PC-9 (cell line): ENCODE data around the gene UAP1L1. TPM values are rescaled to one million over a fixed set of nuclear protein-coding genes. Genes with fewer than 3 reads are reported as not detected.

Experiments
- BruUV-seq: library from RNA; stranded (reverse); fragments of 400-500 nt; replicated peaks from 2 replicates; lab custom pipeline; 2021; lab: Mats Ljungman, UMichigan
- CTCF ChIA-PET: fragments of 300-600 bp; sonication (Branson Sonifier 250); formaldehyde crosslinking; loops from one replicate; lab custom pipeline; 2022; ENCODE audit warnings: antibody characterized with exemption; lab: Charles Lee
- POLR2A ChIA-PET: fragments of 300-600 bp; sonication (Branson Sonifier 250); formaldehyde crosslinking; loops from one replicate; lab custom pipeline; 2022; ENCODE audit warnings: antibody characterized with exemption; ENCODE audit not compliant: unreplicated experiment; lab: Charles Lee
- DNase-seq, 2 experiments: peaks; one replicate each; pipeline versions ENCODE4 v3.0.0 to v3.0.0-alpha.2; 2015 to 2022; ENCODE audit warnings: mixed read lengths in 1 of 2
- H2AFZ ChIP-seq: fragments of 200-600 bp; sonication (generic); 2 replicates; pipeline ENCODE4 v1.8.1; 2017; ENCODE audit warnings: antibody characterized with exemption
- H3F3A ChIP-seq: fragments of 200-600 bp; sonication (generic); 2 replicates; pipeline ENCODE4 v1.8.1; 2017; ENCODE audit warnings: antibody characterized with exemption, mild to moderate bottlenecking, low read depth; ENCODE audit not compliant: insufficient read depth
- H3K27ac ChIP-seq: fragments of 200-600 bp; sonication (generic); 2 replicates; pipeline ENCODE4 v1.6.1; 2016; ENCODE audit warnings: mixed run types
- H3K27me3 ChIP-seq: fragments of 200-600 bp; sonication (generic); 2 replicates; pipeline ENCODE4 v1.6.1; 2016; ENCODE audit warnings: low read depth, mixed run types; ENCODE audit not compliant: insufficient read depth
- H3K36me3 ChIP-seq: fragments of 200-600 bp; sonication (generic); 2 replicates; pipeline ENCODE4 v1.6.1; 2016; ENCODE audit warnings: low read depth, mixed run types
- H3K4me1 ChIP-seq: fragments of 200-600 bp; sonication (generic); replicated peaks from 2 replicates; pipeline ENCODE4 v1.6.1; 2016; ENCODE audit warnings: mixed run types; ENCODE audit not compliant: insufficient read depth
- H3K4me2 ChIP-seq: fragments of 200-600 bp; sonication (generic); 2 replicates; pipeline ENCODE4 v1.6.1; 2017; ENCODE audit warnings: mixed run types
- H3K4me3 ChIP-seq: fragments of 200-600 bp; sonication (generic); 2 replicates; pipeline ENCODE4 v1.6.1; 2016; ENCODE audit warnings: mixed run types
- H3K79me2 ChIP-seq: fragments of 200-600 bp; sonication (generic); 2 replicates; pipeline ENCODE4 v1.6.1; 2017; ENCODE audit warnings: low read depth, mixed run types
- H3K9me2 ChIP-seq: fragments of 200-600 bp; sonication (generic); 2 replicates; pipeline ENCODE4 v1.8.1; 2017; ENCODE audit warnings: mild to moderate bottlenecking; ENCODE audit not compliant: insufficient read depth
- H3K9me3 ChIP-seq: fragments of 200-600 bp; sonication (generic); 2 replicates; pipeline ENCODE4 v1.8.1; 2016; ENCODE audit warnings: low read depth; ENCODE audit not compliant: insufficient read depth
- H4K20me1 ChIP-seq: fragments of 200-600 bp; sonication (generic); 2 replicates; pipeline ENCODE4 v1.8.1; 2017; ENCODE audit not compliant: insufficient read depth
- EZH2 ChIP-seq: fragments of 200-600 bp; sonication (generic); IDR thresholded peaks from 2 replicates; pipeline ENCODE4 v1.8.0; 2017; ENCODE audit warnings: antibody characterized with exemption, low read depth
- intact Hi-C: fragments of 100-400 bp; cut with micrococcal nuclease; formaldehyde crosslinking; loops from one replicate; pipeline ENCODE4 v1.10.0; 2022; ENCODE audit not compliant: unreplicated experiment
- total RNA-seq: library from RNA; stranded (reverse); gene quantifications from 2 replicates; pipeline ENCODE4 v1.2.3, GENCODE V29; 2021
- TF ChIP-seq, protein P1 (sequence below): fragments of 200-600 bp; sonication (generic); conservative IDR thresholded peaks from 2 replicates; pipeline ENCODE4 v1.6.1; 2017; ENCODE audit warnings: mixed run types, antibody characterized with exemption, mild to moderate bottlenecking, moderate library complexity

UAP1L1 gene
- total RNA-seq, 1 experiment from 2014 or later, result 9.9 TPM

GRCh38 chr9:137041124-137041523 lies 36.2 kb upstream of the UAP1L1 start:
- H3K4me2 ChIP-seq, result no peak overlapping the region
- H3K79me2 ChIP-seq, result peaks cover 21% of the 10 kb centered on the region
- intact Hi-C loops, result no loop called here
- ChIA-PET POLR2A (no interaction called here), CTCF (no interaction called here)
- H2AFZ ChIP-seq, result no peak overlapping the region
- H3K9me3 ChIP-seq, result no peaks in the 10 kb centered on the region
- H3K27ac ChIP-seq, result no peak overlapping the region
- H3K27me3 ChIP-seq, result no peaks in the 10 kb centered on the region
- peaks cover 12% of the 10 kb centered on the region; the same call in 1 of the 2 replicates for H3F3A ChIP-seq
- peaks cover 28% of the 10 kb centered on the region for H4K20me1 ChIP-seq
- no TSS peak for BruUV-seq
- TF ChIP-seq, protein P1, sequence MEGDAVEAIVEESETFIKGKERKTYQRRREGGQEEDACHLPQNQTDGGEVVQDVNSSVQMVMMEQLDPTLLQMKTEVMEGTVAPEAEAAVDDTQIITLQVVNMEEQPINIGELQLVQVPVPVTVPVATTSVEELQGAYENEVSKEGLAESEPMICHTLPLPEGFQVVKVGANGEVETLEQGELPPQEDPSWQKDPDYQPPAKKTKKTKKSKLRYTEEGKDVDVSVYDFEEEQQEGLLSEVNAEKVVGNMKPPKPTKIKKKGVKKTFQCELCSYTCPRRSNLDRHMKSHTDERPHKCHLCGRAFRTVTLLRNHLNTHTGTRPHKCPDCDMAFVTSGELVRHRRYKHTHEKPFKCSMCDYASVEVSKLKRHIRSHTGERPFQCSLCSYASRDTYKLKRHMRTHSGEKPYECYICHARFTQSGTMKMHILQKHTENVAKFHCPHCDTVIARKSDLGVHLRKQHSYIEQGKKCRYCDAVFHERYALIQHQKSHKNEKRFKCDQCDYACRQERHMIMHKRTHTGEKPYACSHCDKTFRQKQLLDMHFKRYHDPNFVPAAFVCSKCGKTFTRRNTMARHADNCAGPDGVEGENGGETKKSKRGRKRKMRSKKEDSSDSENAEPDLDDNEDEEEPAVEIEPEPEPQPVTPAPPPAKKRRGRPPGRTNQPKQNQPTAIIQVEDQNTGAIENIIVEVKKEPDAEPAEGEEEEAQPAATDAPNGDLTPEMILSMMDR, result no peak
- no peak for TF ChIP-seq EZH2
- peaks cover 15% of the 10 kb centered on the region for H3K4me1 ChIP-seq
- no peak for DNase-seq
- no peaks in the 10 kb centered on the region for H3K36me3 ChIP-seq
- H3K9me2 ChIP-seq, result no peaks in the 10 kb centered on the region
- H3K4me3 ChIP-seq, result no peak overlapping the region

DNA sequence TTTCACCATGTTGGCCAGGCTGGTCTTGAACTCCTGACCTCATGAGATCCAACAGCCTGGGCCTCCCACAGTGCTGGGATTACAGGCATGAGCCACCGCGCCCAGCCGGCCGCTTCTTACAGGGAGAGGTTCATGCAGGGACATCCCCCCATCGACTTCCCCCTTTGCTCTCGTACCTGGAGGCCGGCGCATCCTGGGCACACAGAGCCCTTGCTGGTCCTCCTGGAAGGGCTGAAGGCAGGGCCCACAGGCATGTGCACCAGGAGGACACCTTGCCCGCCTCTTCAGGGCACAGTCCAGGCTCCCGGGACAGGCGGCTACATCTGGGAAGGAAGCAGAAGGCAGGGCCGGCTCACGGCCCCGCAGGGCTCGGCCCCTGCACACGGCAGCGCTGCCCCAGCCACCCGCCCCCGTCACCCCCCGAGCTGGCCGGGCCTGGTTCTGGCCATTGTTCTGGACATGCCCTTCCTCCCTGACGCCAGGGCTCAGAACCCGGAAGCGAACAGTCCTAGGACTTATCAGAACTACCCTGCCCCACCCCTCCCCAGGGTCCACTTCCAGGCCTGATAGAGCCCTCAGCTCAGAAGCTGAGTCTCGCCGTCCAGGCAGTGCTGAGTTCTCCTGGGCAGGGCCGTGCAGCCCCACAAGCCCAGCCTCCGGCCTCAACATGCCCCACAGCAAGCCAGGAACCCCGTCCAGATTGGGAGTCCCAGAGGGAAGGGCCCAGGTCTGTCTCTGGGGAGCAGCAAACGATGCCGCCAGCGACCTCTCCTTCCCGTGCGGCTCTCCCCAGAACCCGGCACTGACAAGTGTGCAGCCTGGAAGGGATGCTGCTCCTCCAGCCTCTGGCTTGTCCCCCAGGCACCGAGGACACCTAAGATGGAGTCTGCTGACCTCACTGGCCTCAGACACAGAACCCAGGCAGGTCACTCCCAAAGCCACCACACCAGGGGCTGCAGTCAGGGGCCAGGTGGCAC lies 34.3 kb upstream of the UAP1L1 start:
- no peak overlapping the region for H3K27ac ChIP-seq

GRCh38 chr9:137044037-137044436 lies 33.3 kb upstream of the UAP1L1 start:
- TF ChIP-seq, protein P1, result no peak
- TF ChIP-seq EZH2, result no peak
- Histone ChIP-seq H3K27me3 (no peaks in the 10 kb centered on the region), H3K4me3 (peak overlapping the region; percentile 92; the same call in 1 of the 2 replicates), H3K4me2 (peak overlapping the region; percentile 98), H3F3A (peaks cover 14% of the 10 kb centered on the region; the same call in 1 of the 2 replicates), H3K4me1 (peaks cover 15% of the 10 kb centered on the region), H3K36me3 (no peaks in the 10 kb centered on the region), H4K20me1 (peaks cover 33% of the 10 kb centered on the region), H3K79me2 (peaks cover 21% of the 10 kb centered on the region), H3K27ac (no peak overlapping the region), H2AFZ (no peak overlapping the region), H3K9me2 (no peaks in the 10 kb centered on the region), H3K9me3 (no peaks in the 10 kb centered on the region)
- CTCF ChIA-PET, result no interaction called here
- POLR2A ChIA-PET, result no interaction called here
- DNase-seq, result no peak
- BruUV-seq, result TSS peak; percentile 11
- intact Hi-C loops, result no loop called here

More for the DNA sequence above, 34.3 kb upstream of the UAP1L1 start:
- H4K20me1 ChIP-seq, result peaks cover 33% of the 10 kb centered on the region
- BruUV-seq, result no TSS peak
- ChIA-PET POLR2A (no interaction called here), CTCF (no interaction called here)
- H3K4me3 ChIP-seq, result no peak overlapping the region
- no peak overlapping the region for H2AFZ ChIP-seq
- no peaks in the 10 kb centered on the region for H3K9me3 ChIP-seq
- no peaks in the 10 kb centered on the region for H3K9me2 ChIP-seq
- DNase-seq, result no peak
- peaks cover 15% of the 10 kb centered on the region for H3K4me1 ChIP-seq
- H3K4me2 ChIP-seq, result no peak overlapping the region
- TF ChIP-seq, protein P1, result no peak
- TF ChIP-seq EZH2, result no peak
- peaks cover 21% of the 10 kb centered on the region for H3K79me2 ChIP-seq
- H3K27me3 ChIP-seq, result no peaks in the 10 kb centered on the region
- peaks cover 14% of the 10 kb centered on the region; the same call in 1 of the 2 replicates for H3F3A ChIP-seq
- no peaks in the 10 kb centered on the region for H3K36me3 ChIP-seq
- intact Hi-C loops, result no loop called here
